Natural killer cell (primary cell): ENCODE results near the gene RPL36. TPM values are rescaled to one million over a fixed set of nuclear protein-coding genes. Genes with fewer than 3 reads are reported as not detected.

Experiments used
- ATAC-seq, 3 donors: fragments of 150-1000 bp in 2 of 3; fragments of 200-7000 bp in 1 of 3; cut with Tn5 transposase; 1 replicate in 1 of 3; 2 replicates in 2 of 3; pipeline ENCODE4 v1.10.0; 2021; ENCODE audit warnings: mild to moderate bottlenecking in 2 of 3, moderate library complexity in 2 of 3
- DNase-seq, 2 donors: peaks; one replicate each; pipeline versions ENCODE4 v3.0.0 to v3.0.0-alpha.2; 2013 to 2021; ENCODE audit warnings: mixed read lengths in 1 of 2
- H3K27ac ChIP-seq: one replicate; pipeline ENCODE4 v1.5.1; 2013; ENCODE audit warnings: mild to moderate bottlenecking, low read length
- H3K27me3 ChIP-seq: one replicate; pipeline ENCODE4 v1.6.1; 2013; ENCODE audit warnings: low read length; ENCODE audit not compliant: control insufficient read depth, insufficient read depth
- H3K36me3 ChIP-seq: one replicate; pipeline ENCODE4 v1.6.1; 2013; ENCODE audit warnings: low read length; ENCODE audit not compliant: control insufficient read depth, insufficient read depth
- H3K4me1 ChIP-seq: one replicate; pipeline ENCODE4 v1.6.1; 2013; ENCODE audit warnings: low read length; ENCODE audit not compliant: control insufficient read depth, insufficient read depth
- H3K4me3 ChIP-seq: one replicate; pipeline ENCODE4 v1.5.1; 2013; ENCODE audit warnings: low read length
- H3K9me3 ChIP-seq: one replicate; pipeline ENCODE4 v1.6.1; 2013; ENCODE audit warnings: low read length; ENCODE audit not compliant: control insufficient read depth, insufficient read depth
- H3K27ac Mint-ChIP-seq, 2 donors: one replicate each; pipeline ENCODE4 v1.8.0; 2022; ENCODE audit warnings: mild to moderate bottlenecking in 2 of 2, mixed read lengths in 2 of 2, moderate library complexity in 1 of 2
- H3K27me3 Mint-ChIP-seq, 2 donors: one replicate each; pipeline ENCODE4 v1.8.0; 2022; ENCODE audit warnings: low read depth in 2 of 2, mixed read lengths in 2 of 2
- H3K36me3 Mint-ChIP-seq: one replicate; pipeline ENCODE4 v1.8.0; 2022; ENCODE audit warnings: mixed read lengths
- H3K4me1 Mint-ChIP-seq, 2 donors: one replicate each; pipeline ENCODE4 v1.8.0; 2022; ENCODE audit warnings: mixed read lengths in 2 of 2
- H3K4me3 Mint-ChIP-seq: one replicate; pipeline ENCODE4 v1.8.0; 2022; ENCODE audit warnings: mild to moderate bottlenecking, moderate library complexity, mixed read lengths
- H3K9me3 Mint-ChIP-seq, 2 donors: one replicate each; pipeline ENCODE4 v1.8.0; 2022; ENCODE audit warnings: mixed read lengths in 2 of 2
- WGBS: methylation state at CpG from one replicate; pipeline ENCODE4 v1.1.7; 2013; ENCODE audit warnings: missing lambda C conversion rate; ENCODE audit not compliant: insufficient coverage; 5-methylcytosine and 5-hydroxymethylcytosine counted together
- intact Hi-C: fragments of 100-400 bp; cut with micrococcal nuclease; formaldehyde crosslinking; loops from one replicate; pipeline ENCODE4 v1.14.2; 2022
- total RNA-seq, 4 donors: library from RNA; stranded (reverse); fragments of 120-200 nt in 1 of 4; gene quantifications; one replicate each; pipeline versions ENCODE4 v1.2.3 to v1.2.4, GENCODE V29; 2013 to 2022
- TF ChIP-seq, protein P1 (sequence below): fragments of 200-600 bp; IDR thresholded peaks from one replicate; pipeline ENCODE4 v1.8.0; 2022; ENCODE audit warnings: antibody characterized with exemption

RPL36 gene
- total RNA-seq, 3 donors from 2014 or later (not counting 1 experiment from before 2014, with no cell fraction given), result 363 to 505 (median 459) TPM

DNA sequence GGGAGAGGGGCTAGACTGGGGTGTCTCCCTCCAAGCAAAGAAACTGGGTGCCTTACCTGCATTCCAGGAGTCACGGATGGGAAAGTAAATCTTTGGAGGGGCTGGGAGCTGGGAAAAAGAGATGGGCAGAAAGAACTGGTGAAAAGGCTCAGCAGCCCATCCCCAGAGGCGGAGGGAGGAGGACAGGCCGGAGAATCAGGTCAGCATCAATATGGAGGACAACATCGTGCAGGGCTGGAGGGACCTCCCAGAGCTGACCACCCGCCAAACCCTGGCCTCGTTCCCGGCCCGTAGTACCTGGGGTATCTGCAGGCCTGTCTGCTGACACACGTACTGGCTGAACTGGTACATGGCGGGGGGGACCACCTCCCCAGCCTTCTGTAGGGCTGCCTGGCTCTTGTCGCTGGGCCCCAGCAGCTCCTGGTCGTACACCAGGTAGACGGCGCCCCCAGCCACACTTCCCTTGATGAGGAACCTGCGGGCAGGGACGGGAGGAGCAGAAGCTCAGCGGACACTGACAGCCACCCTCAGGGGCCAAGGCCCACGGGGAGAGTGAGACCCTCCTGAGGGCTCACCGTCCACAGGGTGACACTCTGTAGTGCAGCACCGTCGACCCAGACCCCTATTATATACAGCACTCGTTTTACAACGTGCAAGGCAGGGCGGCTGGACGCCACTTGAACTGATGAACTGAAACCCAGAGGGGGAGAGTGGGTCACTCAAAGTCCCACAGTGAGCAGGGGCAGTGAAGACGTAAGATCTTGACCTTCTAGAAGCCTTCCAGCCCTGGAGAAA lies 10.6 kb upstream of the RPL36 start:
- DNase-seq, result no peak
- ATAC-seq, result no peak
- intact Hi-C loops, result loop anchor here (1.0 to 2.0 kb wide), 4 partner anchors 11 to 111 kb away; partner anchors contain the start of genes CATSPERD, DUS3L, LONP1 and RPL36
- Histone ChIP-seq H3K36me3 (peaks cover 2% of the 10 kb centered on the region), H3K4me3 (peak overlapping the region; percentile 95), H3K27ac (peak overlapping the region; percentile 97), H3K9me3 (no peaks in the 10 kb centered on the region), H3K27me3 (no peaks in the 10 kb centered on the region), H3K4me1 (peaks cover 17% of the 10 kb centered on the region)
- Mint-ChIP-seq H3K4me1 (peaks cover 15 to 37% of the 10 kb centered on the region in 2 donors), H3K27me3 (no peaks in the 10 kb centered on the region), H3K9me3 (no peaks in the 10 kb centered on the region), H3K27ac (peak overlapping the region; percentile 99 to 100), H3K4me3 (peak overlapping the region; percentile 98), H3K36me3 (no peaks in the 10 kb centered on the region)
- 38% methylated on average over 26 of the region's 26 CpGs for WGBS
- TF ChIP-seq, protein P1, sequence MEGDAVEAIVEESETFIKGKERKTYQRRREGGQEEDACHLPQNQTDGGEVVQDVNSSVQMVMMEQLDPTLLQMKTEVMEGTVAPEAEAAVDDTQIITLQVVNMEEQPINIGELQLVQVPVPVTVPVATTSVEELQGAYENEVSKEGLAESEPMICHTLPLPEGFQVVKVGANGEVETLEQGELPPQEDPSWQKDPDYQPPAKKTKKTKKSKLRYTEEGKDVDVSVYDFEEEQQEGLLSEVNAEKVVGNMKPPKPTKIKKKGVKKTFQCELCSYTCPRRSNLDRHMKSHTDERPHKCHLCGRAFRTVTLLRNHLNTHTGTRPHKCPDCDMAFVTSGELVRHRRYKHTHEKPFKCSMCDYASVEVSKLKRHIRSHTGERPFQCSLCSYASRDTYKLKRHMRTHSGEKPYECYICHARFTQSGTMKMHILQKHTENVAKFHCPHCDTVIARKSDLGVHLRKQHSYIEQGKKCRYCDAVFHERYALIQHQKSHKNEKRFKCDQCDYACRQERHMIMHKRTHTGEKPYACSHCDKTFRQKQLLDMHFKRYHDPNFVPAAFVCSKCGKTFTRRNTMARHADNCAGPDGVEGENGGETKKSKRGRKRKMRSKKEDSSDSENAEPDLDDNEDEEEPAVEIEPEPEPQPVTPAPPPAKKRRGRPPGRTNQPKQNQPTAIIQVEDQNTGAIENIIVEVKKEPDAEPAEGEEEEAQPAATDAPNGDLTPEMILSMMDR, result no peak

DNA sequence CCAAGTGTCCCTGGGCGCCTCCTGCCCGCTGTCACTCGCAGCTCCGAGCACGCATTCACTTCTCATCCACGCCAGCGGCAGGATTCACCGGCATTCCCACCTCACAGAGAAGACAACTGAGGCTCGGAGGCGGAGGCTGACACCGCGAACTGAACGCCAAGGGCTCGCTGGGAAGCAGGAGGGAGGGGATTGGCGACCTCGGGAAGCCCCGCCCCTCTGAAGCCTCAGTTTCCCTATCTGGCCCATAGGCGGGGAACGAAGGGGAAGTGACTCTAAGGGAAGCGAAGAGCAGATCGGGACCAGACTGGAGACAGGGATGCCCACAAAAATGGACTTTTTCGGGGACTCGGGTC lies 10.0 kb upstream of the RPL36 start:
- Histone ChIP-seq H3K27me3 (no peaks in the 10 kb centered on the region), H3K9me3 (no peaks in the 10 kb centered on the region), H3K4me1 (peaks cover 17% of the 10 kb centered on the region), H3K27ac (peak overlapping the region; percentile 97), H3K4me3 (peak overlapping the region; percentile 95), H3K36me3 (peaks cover 2% of the 10 kb centered on the region)
- H3K27me3 Mint-ChIP-seq, result no peaks in the 10 kb centered on the region
- TF ChIP-seq, protein P1, result no peak
- H3K9me3 Mint-ChIP-seq, result no peaks in the 10 kb centered on the region
- WGBS, result under 1% methylated on average over 23 of the region's 23 CpGs
- intact Hi-C loops, result loop anchor here (1.0 to 2.0 kb wide), 4 partner anchors 10 to 111 kb away; partner anchors contain the start of genes CATSPERD, DUS3L, LONP1 and RPL36
- peak overlapping the region; percentile 98 for H3K4me3 Mint-ChIP-seq
- DNase-seq (no peak), ATAC-seq (no peak)
- no peaks in the 10 kb centered on the region for H3K36me3 Mint-ChIP-seq
- H3K4me1 Mint-ChIP-seq, result peaks cover 15 to 37% of the 10 kb centered on the region in 2 donors
- H3K27ac Mint-ChIP-seq, result peak overlapping the region; percentile 99 to 100

DNA sequence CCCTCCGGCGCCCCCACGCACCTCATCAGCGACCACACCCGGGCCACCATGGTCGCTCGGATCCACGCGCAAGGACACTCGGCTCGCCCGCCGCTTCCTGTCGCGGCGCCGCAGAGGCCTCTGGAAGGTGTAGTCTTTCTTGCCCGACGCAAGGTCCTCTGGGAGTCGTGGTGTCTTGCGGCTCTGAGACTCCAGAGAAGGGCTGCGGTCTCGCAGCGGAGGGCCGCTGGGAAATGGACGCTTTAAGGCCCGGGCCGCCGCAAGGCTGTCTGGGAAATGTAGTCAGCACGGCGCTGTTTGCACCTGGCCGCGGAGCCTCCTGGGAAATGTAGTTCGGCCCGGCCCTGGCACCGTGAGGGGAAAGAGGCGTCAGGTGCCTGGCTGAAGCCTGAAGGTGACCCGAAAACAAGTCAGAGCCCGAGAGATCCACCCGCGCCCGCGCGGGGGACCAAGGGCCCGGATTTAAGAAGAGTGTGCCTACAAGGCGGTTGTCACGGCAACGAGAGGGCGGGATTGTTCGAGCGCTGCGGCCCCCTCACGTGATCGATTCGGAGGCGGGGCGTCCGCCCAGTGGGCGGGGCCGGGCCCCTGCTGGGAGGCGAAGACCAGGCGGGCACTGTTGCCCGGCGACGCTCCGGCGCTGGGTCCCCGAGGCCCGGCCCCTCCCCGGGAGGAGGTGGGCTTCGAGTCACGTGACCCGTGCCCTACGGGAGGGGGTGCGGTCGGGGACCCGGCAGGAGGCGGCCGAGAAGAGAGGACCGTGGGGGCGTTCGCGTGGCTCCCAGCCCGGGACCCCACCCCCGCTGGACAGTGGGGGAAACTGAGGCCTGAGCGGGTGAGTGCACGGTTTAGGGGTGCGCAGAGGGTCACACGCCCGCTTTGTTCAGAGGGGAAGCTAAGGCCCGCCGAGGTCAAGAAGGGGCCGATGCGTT lies 9.4 kb upstream of the RPL36 start, which contains the start of the genes HSD11B1L and MICOS13:
HSD11B1L (plus strand) TSS at position 591 of the 932 bp plus-strand sequence. CDS start 3,806 bp downstream, outside the sequence.
MICOS13 (minus strand) TSS at position 80 of the 932 bp plus-strand sequence; CDS start at position 50, 30 bp downstream.
- intact Hi-C loops, result loop anchor here (1.0 to 2.0 kb wide), 4 partner anchors 10 to 110 kb away; partner anchors contain the start of genes CATSPERD, DUS3L, LONP1 and RPL36
- peak within 1 kb of the TSS; percentile 97 for H3K27ac ChIP-seq
- Mint-ChIP-seq H3K9me3 (no peaks in the 10 kb centered on the region), H3K27me3 (no peaks in the 10 kb centered on the region), H3K4me1 (peaks cover 15 to 38% of the 10 kb centered on the region in 2 donors), H3K36me3 (no peaks in the 10 kb centered on the region), H3K4me3 (peak within 1 kb of the TSS; percentile 98), H3K27ac (peak within 1 kb of the TSS; percentile 99 to 100)
- peaks cover 17% of the 10 kb centered on the region for H3K4me1 ChIP-seq
- peak within 1 kb of the TSS; percentile 95 for H3K4me3 ChIP-seq
- DNase-seq, result peak; percentile 99 to 100
- TF ChIP-seq, protein P1, result no peak
- H3K27me3 ChIP-seq, result no peaks in the 10 kb centered on the region
- H3K9me3 ChIP-seq, result no peaks in the 10 kb centered on the region
- peak; percentile 92 to 97 (median 92) for ATAC-seq
- H3K36me3 ChIP-seq, result peaks cover 2% of the 10 kb centered on the region
- WGBS, result under 1% methylated on average over 94 of the region's 94 CpGs
